GM18517 (cell line): ENCODE results near the gene CXorf66.
"Not testable (repeated sequence)": the region's sequence is repeated elsewhere in the genome, so short reads cannot be mapped to it uniquely, and the experiment has no call there.

Source experiments
- ATAC-seq: cut with Tn5 transposase; IDR thresholded peaks from one replicate; pipeline ENCODE4 v1.9.1; 2021; ENCODE audit warnings: mild to moderate bottlenecking, moderate library complexity; ENCODE audit not compliant: unreplicated experiment

The CXorf66 gene, protein sequence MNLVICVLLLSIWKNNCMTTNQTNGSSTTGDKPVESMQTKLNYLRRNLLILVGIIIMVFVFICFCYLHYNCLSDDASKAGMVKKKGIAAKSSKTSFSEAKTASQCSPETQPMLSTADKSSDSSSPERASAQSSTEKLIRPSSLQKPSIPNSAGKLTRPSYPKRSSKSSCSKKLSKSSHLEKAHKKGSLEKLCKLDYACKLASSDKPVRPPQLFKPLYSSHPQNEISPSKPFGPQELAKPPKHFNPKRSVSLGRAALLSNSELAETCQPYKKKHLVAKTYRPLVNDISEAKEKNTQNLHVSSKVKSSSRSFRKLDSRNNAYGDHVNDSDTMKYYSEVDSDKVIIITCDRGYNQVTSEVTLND

DNA sequence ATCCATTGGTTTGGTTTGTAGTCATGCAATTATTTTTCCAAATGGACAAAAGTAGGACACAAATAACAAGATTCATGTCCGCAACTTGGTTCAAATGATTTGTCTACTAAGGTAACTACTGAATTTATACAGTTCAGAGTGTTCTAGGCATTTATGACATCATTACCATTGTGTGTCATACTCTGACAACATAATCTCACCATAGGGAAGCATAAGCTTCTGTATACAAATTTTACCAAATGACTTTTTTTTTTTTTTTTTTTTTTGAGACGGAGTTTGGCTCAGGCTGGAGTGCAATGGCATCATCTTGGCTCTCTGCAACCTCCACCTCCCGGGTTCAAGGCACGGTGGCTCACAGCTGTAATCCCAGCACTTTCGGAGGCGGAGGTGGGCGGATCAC lies at the start of gene CXorf66:
Gene CXorf66 (minus strand): TSS at position 101 of the 400 bp plus-strand sequence. CDS start 25 bp downstream, at position 76.
- ATAC-seq: no peak

DNA sequence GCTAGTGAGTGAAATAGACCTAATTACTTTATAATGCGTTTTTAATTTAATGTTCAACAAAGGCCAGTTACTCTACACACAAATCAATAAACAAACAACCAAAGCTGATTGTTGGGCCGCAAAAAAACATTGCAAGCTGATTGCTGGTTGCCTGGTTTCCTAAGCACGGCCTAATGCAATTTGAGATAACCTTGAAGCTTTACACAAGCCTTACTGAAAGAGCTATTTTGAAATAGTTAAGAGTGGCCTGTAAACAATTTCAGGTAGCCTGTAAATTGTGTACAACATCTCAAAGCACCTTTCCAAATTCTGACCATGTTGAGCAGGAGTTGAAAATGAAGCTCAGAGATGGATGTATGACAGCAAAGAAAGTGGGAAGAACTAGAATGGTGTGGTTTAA lies 17.5 kb upstream of the CXorf66 start:
- ATAC-seq: no peak

DNA sequence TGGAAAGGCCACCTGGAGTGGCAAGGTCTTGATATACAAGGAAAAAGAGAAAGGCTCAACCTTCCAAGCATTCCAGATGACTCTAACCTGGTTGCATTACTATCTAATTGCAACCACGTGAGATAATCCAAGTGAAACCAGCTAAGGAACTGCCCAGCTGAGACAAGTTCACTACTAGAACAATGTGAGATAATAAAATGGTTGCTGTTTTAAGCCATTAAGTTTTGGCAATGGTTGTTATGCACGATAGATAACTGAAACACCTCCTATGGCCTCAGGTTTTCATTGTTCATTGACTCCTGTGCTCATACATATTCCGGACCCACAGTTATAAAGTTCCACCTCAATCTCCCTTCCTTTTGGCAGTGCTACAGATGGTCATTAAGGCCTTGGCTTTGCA lies 9.2 kb upstream of the CXorf66 start:
- ATAC-seq: no peak

DNA sequence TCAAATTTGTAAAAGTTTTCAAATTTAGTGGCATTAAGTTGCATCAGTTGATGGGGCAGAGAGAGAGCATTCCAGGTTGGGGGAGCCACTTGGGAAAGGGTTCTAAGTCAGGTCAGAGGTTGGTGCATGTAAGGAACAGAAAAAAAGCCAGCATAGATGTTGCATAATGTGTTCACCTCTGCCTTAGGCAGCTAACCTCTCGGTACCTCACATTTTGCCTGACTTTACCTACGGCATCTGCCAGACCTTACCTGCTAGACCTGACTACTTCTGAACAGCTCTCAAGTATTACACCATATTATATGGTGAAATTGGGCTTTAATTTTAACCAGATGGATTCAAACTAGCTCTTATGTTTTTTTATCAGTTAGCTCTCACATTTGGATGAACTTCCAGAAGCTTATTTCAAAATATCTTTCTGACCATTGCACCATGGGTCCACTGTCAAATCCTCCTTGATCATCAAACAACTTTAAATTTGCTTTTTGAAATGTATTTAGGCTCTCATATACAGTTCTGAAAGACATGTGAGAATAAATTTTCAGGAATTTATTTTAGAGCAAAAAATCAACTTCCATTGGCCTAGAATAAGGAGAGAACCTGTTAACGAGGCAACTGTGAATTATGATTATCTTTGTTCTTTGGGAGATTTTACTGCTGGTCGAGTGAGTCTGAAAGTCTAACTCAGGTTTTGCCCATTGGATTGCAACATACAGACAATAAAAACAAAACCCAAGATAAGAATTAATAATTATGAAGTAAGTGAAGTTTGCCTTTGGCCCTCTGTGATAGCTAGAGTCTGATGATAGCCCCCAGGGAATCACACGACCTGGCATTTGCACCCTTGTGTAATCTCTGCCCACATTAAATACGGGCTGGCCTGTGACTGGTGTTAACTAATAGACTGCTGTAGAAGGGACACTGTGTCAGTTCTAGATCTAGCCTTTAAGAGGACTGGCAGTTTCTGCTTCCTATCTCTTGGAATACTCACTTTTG lies 7.6 kb upstream of the CXorf66 start:
- ATAC-seq: no peak

DNA sequence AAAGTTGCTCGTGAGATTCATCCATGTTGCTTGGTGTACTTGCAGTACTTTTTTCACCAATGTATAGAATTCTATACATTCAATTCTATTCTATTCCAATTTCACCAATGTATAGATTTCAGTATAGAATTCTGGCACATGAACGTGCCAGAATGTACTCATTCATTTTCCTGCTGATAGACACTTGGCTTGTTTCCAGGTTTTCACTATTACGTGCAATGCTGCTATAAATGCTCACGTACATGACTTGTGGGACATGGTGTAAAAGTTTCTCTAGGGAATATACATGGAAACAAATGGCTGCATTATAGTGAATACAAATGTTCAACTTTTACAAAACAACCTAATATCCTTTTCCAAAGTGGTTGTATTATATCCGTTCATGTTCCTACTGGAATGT lies 6.8 kb upstream of the CXorf66 start:
- ATAC-seq: no peak

DNA sequence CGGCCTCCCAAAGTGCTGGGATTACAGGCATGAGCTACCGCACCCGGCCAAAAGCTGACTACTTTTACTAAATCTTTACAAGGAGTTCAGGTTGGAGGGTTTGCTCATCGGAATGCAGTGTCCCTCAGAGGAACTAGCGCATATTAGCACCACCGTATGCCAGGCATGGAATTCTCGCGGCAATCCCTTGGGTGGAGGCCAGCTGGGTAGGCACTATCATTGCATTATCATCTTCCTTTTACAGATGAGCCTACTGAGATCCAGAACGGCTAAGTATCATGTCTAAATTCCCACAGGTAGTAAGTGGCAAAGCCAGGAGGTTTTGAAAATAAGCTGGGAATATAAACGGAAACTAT lies 6.1 kb upstream of the CXorf66 start:
- no peak for ATAC-seq

DNA sequence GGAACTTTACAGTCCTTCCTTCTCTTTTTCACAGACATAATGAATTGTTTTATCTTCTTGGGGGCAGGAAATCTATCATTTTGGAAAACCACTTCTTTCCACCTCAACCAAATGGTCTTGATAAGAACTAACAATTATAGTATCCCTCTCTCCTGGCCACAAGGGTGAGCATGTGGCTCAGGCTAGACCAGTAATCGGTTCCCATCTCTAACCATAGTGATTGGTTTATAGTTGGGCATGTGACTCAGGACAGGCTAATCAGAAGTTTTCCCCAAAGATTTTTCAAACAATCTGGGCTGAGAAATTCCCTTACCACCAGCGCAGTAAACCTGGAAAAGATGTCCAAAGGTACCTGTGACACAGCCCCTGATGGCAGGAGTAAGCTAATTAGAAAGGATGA lies 4.0 kb upstream of the CXorf66 start:
- ATAC-seq: no peak

DNA sequence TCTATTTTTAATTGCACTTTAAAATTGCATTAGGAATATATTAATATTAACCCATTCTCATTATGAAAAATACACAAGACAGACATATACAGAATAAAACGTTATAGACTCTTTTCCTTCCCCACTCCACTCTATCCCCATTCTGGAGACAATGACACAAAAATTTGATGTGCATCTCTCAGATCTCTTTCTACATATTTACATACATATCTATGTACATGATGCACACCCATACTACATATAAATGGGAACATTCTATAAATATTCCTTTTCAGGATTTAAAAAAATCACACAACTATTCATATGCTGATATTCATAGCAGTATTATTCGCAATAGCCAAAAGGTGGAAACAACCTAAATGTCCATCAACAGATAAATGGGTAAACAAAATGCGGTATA lies 2.4 kb upstream of the CXorf66 start:
- ATAC-seq: no peak

DNA sequence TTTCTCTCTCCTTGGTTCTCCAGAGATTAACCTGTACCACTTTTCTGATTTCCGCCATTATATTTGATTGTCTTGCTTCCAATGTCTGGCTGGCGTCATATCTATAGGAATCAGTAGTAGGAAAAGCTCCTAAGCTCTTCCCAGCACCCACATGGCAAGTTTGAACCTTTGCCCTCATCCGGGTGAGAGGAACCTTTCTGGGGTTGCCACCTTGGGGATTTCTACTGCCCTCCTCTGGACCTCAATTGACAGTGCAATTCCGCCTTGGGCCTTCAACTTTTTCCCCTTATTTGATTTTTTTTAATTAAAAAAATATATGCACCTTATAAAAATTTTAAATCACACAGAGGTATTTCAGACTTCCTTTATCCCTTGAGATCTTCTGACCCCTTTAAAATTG lies 2.0 kb upstream of the CXorf66 start:
- ATAC-seq: no peak

DNA sequence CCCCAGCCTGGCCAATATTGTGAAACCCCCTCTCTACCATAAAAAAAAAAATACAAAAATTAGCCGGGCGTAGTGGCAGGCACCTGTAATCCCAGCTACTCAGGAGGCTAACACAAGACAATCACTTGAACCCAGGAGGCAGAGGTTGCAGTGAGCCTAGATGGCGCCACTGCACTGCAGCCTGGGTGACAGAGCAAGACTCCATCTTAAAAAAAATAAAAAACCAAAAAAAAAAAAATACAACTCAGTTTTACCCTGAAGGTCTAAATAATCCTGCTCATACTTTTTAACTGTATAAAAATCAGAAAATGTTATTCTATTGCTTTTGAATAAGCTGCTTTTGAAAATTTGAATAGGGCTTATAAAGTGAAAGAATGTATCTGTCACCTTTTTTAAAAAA lies 838 bp upstream of the CXorf66 start:
- not testable (repeated sequence) for ATAC-seq

DNA sequence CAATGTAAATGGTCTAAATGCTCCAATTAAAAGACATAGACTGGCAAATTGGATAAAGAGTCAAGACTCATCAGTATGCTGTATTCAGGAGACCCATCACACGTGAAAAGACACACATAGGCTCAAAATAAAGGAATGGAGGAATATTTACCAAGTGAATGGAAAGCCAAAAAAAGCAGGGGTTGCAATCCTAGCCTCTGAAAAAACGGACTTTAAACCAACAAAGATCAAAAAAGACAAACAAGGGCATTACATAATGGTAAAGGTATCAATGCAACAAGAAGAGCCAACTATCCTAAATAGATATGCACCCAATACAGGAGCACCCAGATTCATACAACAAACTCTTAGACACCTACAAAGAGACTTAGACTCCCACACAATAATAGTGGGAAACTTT lies 4.2 kb downstream of the CXorf66 start:
- not testable (repeated sequence) for ATAC-seq

DNA sequence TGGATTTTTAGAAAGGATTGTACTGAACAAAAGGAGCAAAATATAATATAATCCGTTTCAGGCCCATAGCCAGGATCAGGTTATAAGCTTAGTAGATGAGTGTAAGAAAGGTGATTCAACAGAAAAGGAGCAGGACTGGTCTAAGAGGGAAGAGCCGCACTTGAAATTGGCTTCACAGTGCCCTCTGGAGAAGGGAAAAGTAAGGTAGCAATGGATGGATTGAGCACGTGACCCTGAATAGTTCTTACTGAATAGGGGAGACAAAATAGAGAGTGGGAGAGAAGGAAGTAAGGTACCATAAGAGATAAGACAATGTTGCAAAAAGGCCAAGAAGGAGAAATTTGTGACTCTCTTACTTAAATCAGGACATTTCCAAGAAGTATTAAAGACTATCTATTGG lies 15.6 kb downstream of the CXorf66 start:
- ATAC-seq: no peak

DNA sequence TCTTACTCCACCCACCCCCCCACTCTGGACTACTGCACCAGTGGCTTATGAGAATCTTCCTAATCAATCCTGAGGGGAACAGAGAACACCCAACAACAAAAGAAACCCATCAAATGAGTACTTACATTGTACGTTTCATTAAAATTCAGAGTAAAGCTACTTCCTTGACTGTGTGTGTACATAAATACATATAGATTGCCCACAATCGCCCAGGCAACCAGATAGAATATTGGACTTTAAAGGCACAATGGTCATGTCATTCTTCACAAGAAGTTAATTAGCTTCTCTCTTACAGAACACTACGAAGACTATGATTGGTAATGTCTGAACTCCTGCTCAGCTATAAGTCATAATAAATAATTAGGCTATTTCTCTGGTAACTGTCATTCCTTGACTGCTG lies 20.2 kb downstream of the CXorf66 start:
- ATAC-seq: no peak

DNA sequence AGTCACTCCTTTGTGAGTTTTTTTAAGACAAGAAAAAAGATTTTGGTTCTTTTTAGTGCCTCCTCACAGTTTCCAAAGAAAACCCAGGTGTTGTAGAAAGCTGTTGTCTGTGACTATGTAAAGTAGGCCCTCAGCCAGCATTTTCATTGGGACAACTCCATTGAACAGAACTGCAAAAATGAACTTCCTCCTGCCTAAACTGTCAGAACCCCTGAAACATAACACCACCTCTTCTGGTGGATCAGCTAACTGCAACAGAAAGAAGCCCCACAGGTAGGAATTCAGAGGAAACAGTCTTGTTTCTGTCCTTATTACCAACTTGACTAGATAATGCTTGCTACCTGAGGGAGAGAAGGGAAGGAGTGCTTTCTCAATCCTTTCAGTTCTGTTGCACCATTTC lies 29.1 kb downstream of the CXorf66 start:
- no peak for ATAC-seq

DNA sequence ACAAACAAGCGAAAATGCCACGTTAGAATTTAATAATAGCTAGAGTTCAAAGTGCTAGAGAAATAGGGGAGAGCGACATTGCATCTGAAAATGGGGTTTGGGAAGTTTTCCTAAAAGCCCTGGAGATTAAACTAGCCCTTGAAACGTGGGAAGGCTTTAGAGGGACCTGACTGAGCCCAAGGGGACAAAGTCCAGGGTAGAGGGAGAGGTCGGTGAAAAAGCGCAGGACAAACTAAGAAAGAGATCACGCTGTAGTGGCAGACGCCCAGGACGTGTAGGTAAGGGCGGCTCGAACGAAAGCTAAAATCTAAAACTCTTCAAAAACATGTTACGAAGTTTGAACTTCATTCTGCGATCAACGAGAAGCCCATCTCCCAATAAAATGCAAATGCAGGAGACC lies 31.4 kb downstream of the CXorf66 start:
- no peak for ATAC-seq

DNA sequence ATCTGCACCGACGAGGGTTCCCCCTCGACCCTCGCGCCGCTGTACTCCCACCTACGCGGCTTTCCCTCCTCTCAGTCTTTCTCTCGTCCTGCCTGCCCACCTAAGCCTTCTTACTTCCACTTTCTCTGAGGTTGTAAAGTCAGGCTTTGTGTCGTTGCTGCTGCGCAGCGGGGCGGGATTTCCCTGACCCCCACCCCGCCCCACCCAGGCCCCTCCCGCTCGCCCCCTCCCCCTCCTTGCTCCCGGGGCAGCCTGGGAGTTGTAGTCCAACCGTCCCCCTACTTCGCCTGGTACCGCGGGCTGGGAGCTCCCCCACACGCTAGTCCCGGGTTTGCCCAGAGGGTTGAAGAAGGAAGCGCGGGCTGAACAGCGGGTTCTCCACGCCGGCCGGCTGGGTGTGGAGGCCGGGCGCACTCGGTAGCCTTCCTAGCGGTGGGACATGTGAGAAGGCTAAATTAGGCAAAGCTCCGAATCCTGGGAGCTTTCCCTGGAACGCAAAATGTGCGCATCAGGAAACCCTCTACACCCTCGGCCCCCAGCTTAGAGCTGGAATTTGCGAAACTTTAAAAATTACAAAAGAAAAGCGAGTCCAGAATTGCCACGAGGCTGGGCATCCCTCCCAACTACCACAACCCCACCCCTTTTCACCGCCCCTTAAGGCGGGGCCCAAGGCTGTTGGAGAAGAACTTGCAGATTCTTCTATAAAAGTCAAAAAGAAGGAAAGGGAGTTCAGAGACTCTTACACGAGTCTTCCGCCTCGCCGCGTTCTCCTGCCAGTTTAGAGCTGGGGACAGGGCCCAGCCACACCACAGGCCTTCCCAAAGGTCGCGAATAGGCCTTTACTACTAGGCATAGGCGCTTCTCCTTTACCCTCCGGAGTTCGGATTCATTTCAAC lies 32.2 kb downstream of the CXorf66 start, which contains the start of gene ATP11C:
Gene ATP11C (minus strand): TSS at position 153 of the 896 bp plus-strand sequence. CDS start 1,011 bp downstream, outside the sequence.
- peak; percentile 65 for ATAC-seq

DNA sequence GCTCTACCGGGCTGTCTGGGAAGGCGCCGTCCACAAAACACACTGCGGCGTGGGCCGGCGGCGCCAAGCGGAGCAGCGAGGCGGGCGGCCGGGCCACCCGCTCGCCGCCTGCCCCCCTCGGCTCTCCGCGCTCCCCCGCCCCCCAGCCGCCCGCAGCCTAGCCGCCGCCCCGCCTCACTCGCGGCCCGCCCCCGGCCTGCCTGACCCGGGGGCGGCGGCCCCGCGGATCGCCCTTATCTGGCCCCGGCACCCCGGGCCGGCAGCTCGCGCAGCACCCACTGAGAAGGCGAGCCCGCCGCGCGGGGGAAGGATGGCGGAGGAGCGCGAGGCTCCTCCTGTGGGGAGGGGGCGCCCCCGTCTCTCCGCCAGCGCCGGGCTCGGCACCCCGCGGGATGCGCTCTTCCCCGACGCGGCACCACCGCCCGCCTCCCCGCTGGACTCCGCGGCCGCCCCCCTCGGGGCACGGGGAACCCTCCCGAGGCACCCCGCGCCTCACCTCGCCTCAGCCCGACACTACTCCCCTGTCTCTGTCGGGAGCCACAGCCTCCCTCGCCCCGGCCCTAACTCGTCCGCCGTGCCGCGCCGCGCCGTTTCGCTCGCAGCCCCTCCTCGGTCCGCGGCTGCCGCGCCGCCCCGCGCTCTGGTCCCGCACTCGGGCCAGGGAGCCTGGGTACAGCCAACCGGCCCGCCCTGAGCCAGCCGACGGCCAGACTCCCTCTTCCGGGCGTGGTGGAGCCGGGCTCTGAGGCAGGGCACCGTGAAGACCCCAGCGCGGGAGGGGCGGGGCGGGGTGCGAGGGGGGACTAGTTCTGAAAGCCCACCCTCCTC lies 33.0 kb downstream of the CXorf66 start:
- ATAC-seq: peak; percentile 46

DNA sequence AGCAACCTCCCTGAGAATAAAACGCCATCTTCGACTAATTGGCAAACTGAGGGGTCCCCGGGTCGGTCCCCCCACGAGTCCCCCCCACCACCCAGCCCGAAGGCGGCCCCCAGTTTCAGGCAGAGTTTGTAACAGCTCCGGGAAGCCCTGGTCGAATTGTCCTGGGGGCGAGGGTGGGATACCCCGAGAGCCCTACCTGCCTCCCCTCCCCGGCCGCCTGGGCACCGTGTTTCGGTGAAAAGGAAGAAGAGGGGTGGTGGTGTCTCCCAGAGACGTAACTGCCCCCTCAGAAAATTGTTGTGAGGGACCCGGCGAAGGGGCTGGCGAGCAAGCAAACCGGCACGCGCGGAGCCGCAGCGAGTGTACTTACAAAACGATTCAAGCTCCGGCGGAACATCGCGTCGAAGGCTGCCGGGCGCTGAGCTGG lies 33.7 kb downstream of the CXorf66 start:
- ATAC-seq: no peak

DNA sequence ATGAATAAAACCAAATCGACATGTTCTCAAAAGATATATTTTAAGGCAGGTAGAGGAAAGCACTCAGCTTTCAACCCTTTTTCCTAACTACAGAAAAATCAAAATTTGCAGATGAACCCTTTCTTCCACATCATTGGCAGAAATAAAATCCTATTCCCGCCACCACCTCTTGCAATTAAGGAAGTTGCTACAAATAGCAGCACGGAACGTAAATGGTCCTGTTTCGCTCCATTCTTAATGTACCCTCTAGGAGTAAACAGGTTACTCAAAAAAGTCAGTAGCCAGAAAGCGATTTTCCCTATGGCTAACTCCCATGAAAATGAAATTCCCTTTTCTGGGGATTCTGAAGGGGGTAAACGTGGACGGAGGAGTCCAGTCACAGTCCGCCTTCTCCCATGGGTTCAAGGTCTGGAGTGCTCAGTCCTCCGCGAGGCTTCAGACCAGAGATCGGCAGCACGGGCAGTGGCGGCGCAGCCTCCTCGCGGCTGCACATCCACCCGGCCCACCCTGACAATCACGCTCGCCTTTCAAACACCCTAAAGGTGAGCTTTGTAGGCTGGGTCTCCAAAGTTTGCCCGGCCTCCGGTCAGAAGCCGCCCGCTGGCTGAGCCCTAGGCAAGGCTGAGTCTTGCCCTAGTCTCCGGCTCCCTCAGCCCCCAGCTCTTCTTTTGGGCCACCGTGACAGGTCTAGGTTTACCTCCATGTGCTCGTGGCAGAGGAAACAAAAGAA lies 34.2 kb downstream of the CXorf66 start:
- ATAC-seq: no peak
